ENCODE results near the gene SYNC. TPM values are rescaled to one million over a fixed set of nuclear protein-coding genes. Genes with fewer than 3 reads are reported as not detected.

Gene SYNC
- total RNA-seq, 4 donors from 2014 or later: 10.2 to 31.2 (median 23.7) TPM

DNA sequence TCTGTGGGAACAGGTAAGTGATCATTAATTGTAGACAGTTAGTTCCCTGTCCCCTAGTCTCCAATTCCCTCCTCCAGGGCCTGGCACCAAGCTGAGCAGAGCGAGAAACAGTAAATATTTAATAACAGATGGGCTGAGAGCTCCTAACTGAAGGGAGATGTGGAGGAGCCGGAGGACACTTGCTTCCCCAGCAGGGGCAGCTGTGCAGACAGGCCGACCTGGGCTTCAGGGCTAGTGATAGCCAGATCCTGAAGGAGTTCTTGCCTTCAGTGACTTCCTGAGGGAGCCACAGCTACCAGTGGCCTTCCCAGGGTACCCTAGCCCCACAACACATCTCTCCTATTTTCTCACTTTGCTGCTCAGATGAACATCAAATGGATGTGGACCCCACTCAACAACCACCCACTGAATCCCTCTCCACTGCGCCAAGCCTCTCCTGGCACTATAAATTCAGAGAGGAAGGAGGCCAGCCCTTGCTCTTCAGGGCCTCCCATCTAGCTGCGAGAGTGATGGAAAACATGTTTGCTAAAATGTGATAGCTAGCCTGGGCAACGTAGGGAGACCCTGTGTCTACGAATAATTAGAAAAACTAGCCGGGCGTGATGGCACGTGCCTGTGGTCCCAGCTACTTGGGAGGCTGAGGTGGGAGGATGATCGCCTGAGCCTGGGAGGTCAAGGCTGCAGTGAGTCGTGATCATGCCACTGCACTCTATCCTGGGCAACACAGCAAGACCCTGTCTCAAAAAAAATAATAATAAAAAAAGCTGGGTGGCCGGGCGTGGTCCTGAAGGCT is 26.9 kb upstream of the SYNC start:
- TF ChIP-seq EP300 (IDR thresholded peaks at IDR 0.05) (no peak), POLR2A (IDR thresholded peaks at IDR 0.05) (no peak)
- TF ChIP-seq, protein P1, sequence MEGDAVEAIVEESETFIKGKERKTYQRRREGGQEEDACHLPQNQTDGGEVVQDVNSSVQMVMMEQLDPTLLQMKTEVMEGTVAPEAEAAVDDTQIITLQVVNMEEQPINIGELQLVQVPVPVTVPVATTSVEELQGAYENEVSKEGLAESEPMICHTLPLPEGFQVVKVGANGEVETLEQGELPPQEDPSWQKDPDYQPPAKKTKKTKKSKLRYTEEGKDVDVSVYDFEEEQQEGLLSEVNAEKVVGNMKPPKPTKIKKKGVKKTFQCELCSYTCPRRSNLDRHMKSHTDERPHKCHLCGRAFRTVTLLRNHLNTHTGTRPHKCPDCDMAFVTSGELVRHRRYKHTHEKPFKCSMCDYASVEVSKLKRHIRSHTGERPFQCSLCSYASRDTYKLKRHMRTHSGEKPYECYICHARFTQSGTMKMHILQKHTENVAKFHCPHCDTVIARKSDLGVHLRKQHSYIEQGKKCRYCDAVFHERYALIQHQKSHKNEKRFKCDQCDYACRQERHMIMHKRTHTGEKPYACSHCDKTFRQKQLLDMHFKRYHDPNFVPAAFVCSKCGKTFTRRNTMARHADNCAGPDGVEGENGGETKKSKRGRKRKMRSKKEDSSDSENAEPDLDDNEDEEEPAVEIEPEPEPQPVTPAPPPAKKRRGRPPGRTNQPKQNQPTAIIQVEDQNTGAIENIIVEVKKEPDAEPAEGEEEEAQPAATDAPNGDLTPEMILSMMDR (IDR thresholded peaks at IDR 0.05): no peak
- Histone ChIP-seq H3K4me3 (no peak overlapping the region), H3K4me1 (peaks cover 0 to 18% (median 0%) of the 10 kb centered on the region in 4 donors), H3K27ac (no peak overlapping the region), H3K36me3 (no peaks in the 10 kb centered on the region), H3K9me3 (no peaks in the 10 kb centered on the region), H3K27me3 (no peaks in the 10 kb centered on the region)
- no peak for DNase-seq (ENCODE audit: low spot score in 2 of 2)
- WGBS, 2 donors: 71 to 77% methylated on average over 14 of the region's 14 CpGs

DNA sequence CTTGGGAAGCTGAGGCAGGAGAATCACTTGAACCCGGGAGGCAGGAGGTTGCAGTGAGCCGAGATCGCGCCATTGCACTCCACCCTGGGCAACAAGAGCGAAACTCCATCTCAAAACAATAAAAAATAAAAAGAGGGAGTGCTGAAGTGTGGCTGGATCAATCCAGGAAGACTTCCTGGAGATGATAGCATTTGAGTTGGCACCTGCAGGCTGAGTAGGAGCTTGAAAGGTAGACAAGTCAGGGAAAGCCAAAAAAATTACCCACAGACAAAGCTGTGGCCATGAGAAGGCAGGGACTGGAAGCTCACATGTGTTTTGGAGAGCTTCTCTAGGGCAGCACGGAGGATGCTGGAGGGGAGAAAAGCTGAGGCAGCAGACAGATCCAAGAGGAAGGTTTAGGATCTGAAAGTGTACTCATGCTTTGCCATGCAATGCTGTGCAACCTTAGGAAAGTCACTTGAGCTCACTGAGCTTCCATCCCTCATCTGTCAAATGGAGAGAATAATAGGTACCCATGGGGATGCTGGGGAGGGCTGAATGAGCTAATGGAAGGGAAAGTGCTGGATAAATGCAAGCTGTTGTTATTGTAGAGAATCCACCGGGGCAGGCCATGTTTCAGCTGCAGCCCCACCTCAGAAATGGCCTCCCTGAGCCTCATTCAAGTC is 26.0 kb upstream of the SYNC start:
- Histone ChIP-seq H3K9me3 (no peaks in the 10 kb centered on the region), H3K4me1 (peaks cover 0 to 14% (median 0%) of the 10 kb centered on the region in 4 donors), H3K27me3 (no peaks in the 10 kb centered on the region), H3K36me3 (no peaks in the 10 kb centered on the region), H3K27ac (no peak overlapping the region), H3K4me3 (no peak overlapping the region)
- no peak for TF ChIP-seq POLR2A (IDR thresholded peaks at IDR 0.05)
- TF ChIP-seq, protein P1 (IDR thresholded peaks at IDR 0.05): no peak
- TF ChIP-seq EP300 (IDR thresholded peaks at IDR 0.05): no peak
- no peak for DNase-seq (ENCODE audit: low spot score in 2 of 2)
- 83 to 89% methylated on average over 7 of the region's 7 CpGs for WGBS, 2 donors

DNA sequence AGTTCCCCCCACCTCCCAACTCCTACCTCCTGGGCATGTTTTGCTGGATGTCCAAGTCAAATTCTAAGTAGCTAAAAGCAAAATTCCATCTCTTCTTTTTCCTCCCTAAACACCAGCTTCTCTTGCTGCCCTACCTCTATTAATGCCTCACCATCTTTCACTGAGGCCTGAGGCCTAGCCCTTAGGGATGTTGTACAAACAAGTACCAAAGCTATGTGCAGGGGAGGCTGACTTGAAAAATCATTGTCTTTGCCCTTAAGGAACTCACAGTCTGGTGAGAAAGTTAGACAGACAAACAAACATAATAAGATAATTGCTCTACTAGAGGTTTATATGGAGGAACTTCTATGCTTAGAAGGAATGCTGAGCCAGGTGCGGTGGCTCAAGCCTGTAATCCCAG is 25.3 kb upstream of the SYNC start:
- DNase-seq (ENCODE audit: low spot score in 2 of 2): no peak
- TF ChIP-seq, protein P1 (IDR thresholded peaks at IDR 0.05): no peak
- TF ChIP-seq EP300 (IDR thresholded peaks at IDR 0.05): no peak
- no peak for TF ChIP-seq POLR2A (IDR thresholded peaks at IDR 0.05)
- Histone ChIP-seq H3K4me3 (no peak overlapping the region), H3K4me1 (peaks cover 0 to 14% (median 0%) of the 10 kb centered on the region in 4 donors), H3K9me3 (no peaks in the 10 kb centered on the region), H3K27me3 (no peaks in the 10 kb centered on the region), H3K36me3 (no peaks in the 10 kb centered on the region), H3K27ac (no peak overlapping the region)
- 89 to 95% methylated on average over 1 of the region's 1 CpG for WGBS, 2 donors

DNA sequence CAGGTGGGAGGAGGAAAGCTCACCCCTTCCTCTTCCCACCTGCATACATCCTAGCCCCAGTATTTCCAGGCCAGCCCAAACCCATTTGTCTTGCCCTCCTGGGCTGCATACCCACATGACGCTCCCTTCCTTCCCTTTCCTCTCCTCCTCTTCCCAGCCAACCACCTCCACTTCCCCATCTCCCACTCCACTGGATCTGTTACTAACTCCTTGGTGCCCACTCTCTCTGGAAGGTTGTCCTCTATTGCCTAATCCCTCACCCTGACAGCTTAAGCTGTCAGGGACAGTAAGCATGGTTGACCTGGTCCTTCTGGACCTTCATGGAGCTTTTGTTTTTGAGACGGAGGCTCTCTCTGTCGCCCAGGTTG is 23.0 kb upstream of the SYNC start:
- no peaks in the 10 kb centered on the region for H3K27me3 ChIP-seq
- H3K9me3 ChIP-seq: no peaks in the 10 kb centered on the region
- H3K4me3 ChIP-seq: no peak overlapping the region
- 87 to 93% methylated on average over 3 of the region's 3 CpGs for WGBS, 2 donors
- DNase-seq (ENCODE audit: low spot score in 2 of 2): no peak
- TF ChIP-seq, protein P1 (IDR thresholded peaks at IDR 0.05): no peak
- TF ChIP-seq EP300 (IDR thresholded peaks at IDR 0.05) (no peak), POLR2A (IDR thresholded peaks at IDR 0.05) (no peak)
- H3K4me1 ChIP-seq: peaks cover 0 to 14% (median 0%) of the 10 kb centered on the region in 4 donors
- H3K27ac ChIP-seq: no peak overlapping the region
- no peaks in the 10 kb centered on the region for H3K36me3 ChIP-seq

All from tibial nerve (tissue), 4 donors.